ENCODE data around the gene U2AF1L4.

U2AF1L4 gene

DNA sequence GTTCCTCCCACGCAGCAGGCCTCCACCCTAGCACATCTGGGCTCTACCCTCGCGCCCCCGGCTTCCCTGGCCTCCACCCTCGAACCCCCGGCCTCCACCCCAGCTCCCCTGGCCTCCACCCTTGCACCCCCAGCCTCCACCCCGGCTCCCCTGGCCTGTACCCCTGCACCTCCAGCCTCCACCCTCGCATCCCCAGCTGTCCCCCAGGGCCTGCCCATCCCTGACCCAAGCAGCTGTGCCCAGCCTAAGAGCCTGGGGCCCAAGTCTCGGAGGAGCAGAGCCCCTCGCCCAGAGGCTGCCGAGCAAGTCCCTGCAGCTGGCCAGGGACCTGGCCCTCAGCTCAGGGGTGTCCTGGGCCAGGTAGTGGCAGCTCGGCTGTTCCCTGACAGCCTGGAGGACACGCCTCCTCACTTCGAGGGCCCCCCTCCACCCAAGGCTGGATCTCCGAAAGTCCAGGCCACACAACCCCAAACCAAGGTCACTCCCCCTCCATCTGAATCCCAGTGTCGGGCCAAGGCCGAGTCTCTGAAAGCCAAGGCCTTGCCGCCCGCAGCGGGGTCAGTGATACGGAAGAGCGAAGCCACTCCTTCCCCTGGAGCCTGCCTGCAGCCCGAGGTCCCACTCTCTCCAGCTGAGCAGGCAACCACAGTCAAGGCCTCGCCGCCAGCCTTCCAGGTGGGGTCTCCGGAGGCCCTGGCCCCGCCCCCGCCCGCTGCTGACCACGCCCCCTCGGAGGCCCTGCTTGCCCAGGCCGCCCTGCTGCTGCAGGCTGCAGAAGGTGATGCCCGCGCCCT lies 22.3 kb upstream of the U2AF1L4 start:
- H3K4me3 ChIP-seq (ENCODE audit: low read depth, low read length) = no peak overlapping the region

GRCh38 chr19:35766571-35767104 lies 21.4 kb upstream of the U2AF1L4 start:
- DNase-seq (ENCODE audit: low read depth) = no peak
- in situ Hi-C loops (cut with HindIII; ENCODE audit: low sequenced_read_pairs) = no loop called here
- TF ChIP-seq, protein P1, sequence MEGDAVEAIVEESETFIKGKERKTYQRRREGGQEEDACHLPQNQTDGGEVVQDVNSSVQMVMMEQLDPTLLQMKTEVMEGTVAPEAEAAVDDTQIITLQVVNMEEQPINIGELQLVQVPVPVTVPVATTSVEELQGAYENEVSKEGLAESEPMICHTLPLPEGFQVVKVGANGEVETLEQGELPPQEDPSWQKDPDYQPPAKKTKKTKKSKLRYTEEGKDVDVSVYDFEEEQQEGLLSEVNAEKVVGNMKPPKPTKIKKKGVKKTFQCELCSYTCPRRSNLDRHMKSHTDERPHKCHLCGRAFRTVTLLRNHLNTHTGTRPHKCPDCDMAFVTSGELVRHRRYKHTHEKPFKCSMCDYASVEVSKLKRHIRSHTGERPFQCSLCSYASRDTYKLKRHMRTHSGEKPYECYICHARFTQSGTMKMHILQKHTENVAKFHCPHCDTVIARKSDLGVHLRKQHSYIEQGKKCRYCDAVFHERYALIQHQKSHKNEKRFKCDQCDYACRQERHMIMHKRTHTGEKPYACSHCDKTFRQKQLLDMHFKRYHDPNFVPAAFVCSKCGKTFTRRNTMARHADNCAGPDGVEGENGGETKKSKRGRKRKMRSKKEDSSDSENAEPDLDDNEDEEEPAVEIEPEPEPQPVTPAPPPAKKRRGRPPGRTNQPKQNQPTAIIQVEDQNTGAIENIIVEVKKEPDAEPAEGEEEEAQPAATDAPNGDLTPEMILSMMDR (IDR thresholded peaks at IDR 0.05; ENCODE audit: low read depth, low read length, missing control alignments) = no peak
- H3K4me3 ChIP-seq (ENCODE audit: low read depth, low read length) = no peak overlapping the region

More for the DNA sequence above, 22.3 kb upstream of the U2AF1L4 start:
- in situ Hi-C loops (cut with HindIII; ENCODE audit: low sequenced_read_pairs) = no loop called here
- no peak for DNase-seq (ENCODE audit: low read depth)
- TF ChIP-seq, protein P1 (IDR thresholded peaks at IDR 0.05; ENCODE audit: low read depth, low read length, missing control alignments) = no peak

DNA sequence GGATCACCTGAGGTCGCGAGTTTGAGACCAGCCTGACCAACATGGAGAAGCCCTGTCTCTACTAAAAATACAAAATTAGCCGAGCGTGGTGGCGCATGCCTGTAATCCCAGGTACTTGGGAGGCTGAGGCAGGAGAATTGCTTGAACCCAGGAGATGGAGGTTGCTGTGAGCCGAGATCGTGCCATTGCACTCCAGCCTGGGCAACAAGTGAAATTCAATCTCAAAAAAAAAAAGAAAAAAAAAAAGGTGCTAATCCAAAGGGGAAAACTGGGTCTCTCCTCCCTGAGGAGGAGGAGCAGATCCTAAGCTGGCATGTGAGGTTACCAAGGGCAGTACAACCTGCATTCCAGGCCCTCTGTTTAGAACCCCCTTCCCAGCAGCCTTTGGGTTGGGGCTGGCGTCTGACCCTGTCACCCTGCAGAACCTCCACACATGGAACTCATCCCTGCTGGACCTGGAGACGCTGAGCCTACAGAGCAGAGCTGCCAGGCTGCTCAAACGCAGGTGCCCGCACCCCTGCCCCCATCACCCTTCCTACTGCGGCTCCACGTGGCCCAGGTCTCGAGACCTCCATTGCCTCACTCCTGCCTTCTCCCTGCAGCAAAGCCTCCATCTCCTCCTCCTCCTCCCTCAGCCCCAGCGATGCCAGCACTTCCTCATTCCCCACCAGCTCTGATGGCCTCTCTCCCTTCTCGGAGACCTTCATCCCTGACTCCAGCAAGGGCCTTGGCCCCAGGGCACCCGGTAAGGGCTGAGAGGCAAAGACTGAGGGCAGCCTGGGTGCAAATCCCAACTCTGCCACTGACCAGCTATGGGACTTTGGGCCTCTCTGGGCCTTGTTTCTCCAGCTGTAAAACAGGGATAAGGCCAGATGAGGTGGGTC lies 19.5 kb upstream of the U2AF1L4 start:
- in situ Hi-C loops (cut with HindIII; ENCODE audit: low sequenced_read_pairs) = no loop called here
- TF ChIP-seq, protein P1 (IDR thresholded peaks at IDR 0.05; ENCODE audit: low read depth, low read length, missing control alignments) = no peak
- DNase-seq (ENCODE audit: low read depth) = no peak
- H3K4me3 ChIP-seq (ENCODE audit: low read depth, low read length) = no peak overlapping the region

DNA sequence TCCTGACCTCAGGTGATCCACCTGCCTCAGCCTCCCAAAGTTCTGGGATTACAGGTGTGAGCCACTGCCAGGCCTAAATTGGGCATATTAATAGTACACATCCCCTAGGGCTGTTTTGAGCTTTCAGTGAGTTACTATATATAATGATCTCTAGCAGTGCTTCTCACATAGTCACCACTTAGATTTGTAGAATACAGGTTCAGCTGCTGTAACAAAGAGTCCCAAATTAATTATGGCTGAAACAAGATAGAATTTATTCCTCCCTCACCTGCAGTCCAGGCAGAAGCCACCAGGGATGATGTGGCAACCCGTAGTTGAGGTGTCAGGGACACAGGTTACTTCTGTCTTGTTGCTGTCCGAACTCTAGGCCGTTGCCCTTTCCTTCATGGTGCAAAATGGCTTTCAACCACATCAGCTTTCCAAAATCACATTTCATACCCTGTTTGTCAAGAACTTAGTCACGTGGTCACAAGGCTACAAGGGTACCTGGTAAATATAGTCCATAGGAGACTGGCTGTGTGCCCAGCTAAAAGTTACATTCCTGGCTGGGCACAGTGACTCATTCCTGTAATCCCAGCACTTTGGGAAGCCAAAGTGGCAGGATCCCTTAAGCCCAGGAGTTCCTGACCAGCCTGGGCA lies 15.6 kb upstream of the U2AF1L4 start:
- in situ Hi-C loops (cut with HindIII; ENCODE audit: low sequenced_read_pairs) = no loop called here
- TF ChIP-seq, protein P1 (IDR thresholded peaks at IDR 0.05; ENCODE audit: low read depth, low read length, missing control alignments) = no peak
- no peak overlapping the region for H3K4me3 ChIP-seq (ENCODE audit: low read depth, low read length)
- DNase-seq (ENCODE audit: low read depth) = no peak

DNA sequence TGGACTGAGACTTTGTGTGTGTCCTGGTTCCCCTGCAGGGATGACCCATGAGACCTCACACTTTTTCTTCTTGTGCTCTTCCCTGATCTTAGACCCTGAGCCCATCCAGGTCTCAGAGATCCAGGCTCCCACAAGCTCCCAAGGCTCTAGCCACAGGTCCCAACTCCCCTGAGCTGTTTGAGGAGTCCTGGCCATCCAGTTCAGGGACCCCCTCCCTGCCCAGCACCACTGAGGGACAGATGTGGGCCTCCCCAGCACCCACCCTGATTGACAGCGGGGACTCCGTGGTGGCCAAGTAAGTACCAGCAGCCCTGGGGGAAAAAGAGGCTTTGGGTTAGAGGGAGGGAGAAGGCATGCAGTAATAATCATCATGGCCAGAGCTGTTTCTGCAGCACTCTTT lies 14.5 kb upstream of the U2AF1L4 start:
- in situ Hi-C loops (cut with HindIII; ENCODE audit: low sequenced_read_pairs) = no loop called here
- no peak for DNase-seq (ENCODE audit: low read depth)
- TF ChIP-seq, protein P1 (IDR thresholded peaks at IDR 0.05; ENCODE audit: low read depth, low read length, missing control alignments) = no peak
- no peak overlapping the region for H3K4me3 ChIP-seq (ENCODE audit: low read depth, low read length)
